Astrocyte of the hippocampus (primary cell): ENCODE results near the gene TXLNB.
"Not testable (repeated sequence)": the region's sequence is repeated elsewhere in the genome, so short reads cannot be mapped to it uniquely, and the experiment has no call there.

ENCODE experiments used
- DNase-seq: peaks from one replicate; pipeline ENCODE4 v3.0.0; 2011; ENCODE audit warnings: low read depth, low spot score

Gene TXLNB

GRCh38 chr6:139236105-139236504 lies 55.7 kb downstream of the TXLNB start:
- DNase-seq, result no peak

GRCh38 chr6:139235661-139236060 lies 56.1 kb downstream of the TXLNB start:
- no peak for DNase-seq

GRCh38 chr6:139234193-139234592 lies 57.6 kb downstream of the TXLNB start:
- DNase-seq, result not testable (repeated sequence)

GRCh38 chr6:139231206-139231605 lies 60.6 kb downstream of the TXLNB start:
- DNase-seq, result no peak

- peak; percentile 24 for DNase-seq
These were observed 61.4 kb downstream of the TXLNB start for GRCh38 chr6:139230391-139230840.

- not testable (repeated sequence) for DNase-seq
These were observed 63.4 kb downstream of the TXLNB start for GRCh38 chr6:139228387-139228786.

- DNase-seq, result no peak
These were observed 72.1 kb downstream of the TXLNB start for GRCh38 chr6:139219746-139220145.

- peak; percentile 97 for DNase-seq
These were observed 72.5 kb downstream of the TXLNB start for GRCh38 chr6:139219271-139219729.

- DNase-seq, result not testable (repeated sequence)
These were observed 79.3 kb downstream of the TXLNB start for GRCh38 chr6:139212460-139212859.

GRCh38 chr6:139210766-139211165 lies 81.0 kb downstream of the TXLNB start:
- not testable (repeated sequence) for DNase-seq

- no peak for DNase-seq
These were observed 86.0 kb downstream of the TXLNB start for GRCh38 chr6:139205843-139206242.

GRCh38 chr6:139204978-139205377 lies 86.8 kb downstream of the TXLNB start:
- no peak for DNase-seq

- DNase-seq, result no peak
These were observed 90.4 kb downstream of the TXLNB start for GRCh38 chr6:139201378-139201777.

- DNase-seq, result no peak
These were observed 93.1 kb downstream of the TXLNB start for GRCh38 chr6:139198529-139199288.

GRCh38 chr6:139194740-139195139 lies 97.1 kb downstream of the TXLNB start:
- DNase-seq, result no peak
